IMR-90 (cell line): Measurements from ENCODE around the gene SAMM50. TPM values are rescaled to one million over a fixed set of nuclear protein-coding genes. Genes with fewer than 3 reads are reported as not detected.

ENCODE experiments used
- ATAC-seq: fragments of 200-7000 bp; cut with Tn5 transposase; 2 replicates; pipeline ENCODE4 v1.9.1; 2020; ENCODE audit warnings: low read depth, mild to moderate bottlenecking, moderate library complexity
- BruUV-seq: library from RNA; stranded (reverse); fragments of 400-500 nt; replicated peaks from 2 replicates; lab custom pipeline; 2021; lab: Mats Ljungman, UMichigan
- CTCF ChIA-PET: fragments of 300-600 bp; formaldehyde crosslinking; extraction: SDS; loops from one replicate; lab custom pipeline; 2021; ENCODE audit warnings: antibody characterized with exemption; lab: Yijun Ruan, JAX
- POLR2A ChIA-PET: fragments of 300-600 bp; sonication (Branson Sonifier 250); formaldehyde crosslinking; loops from one replicate; lab custom pipeline; 2022; ENCODE audit warnings: antibody characterized with exemption; ENCODE audit not compliant: unreplicated experiment; lab: Charles Lee
- DNase-seq: peaks from one replicate; pipeline ENCODE4 v3.0.0; 2013
- H2AFZ ChIP-seq: replicated peaks from 2 replicates; pipeline ENCODE3; 2013; ENCODE audit warnings: low read length, mild to moderate bottlenecking; ENCODE audit not compliant: poor library complexity
- H2AK5ac ChIP-seq: 2 replicates; pipeline ENCODE4 v1.6.1; 2013; ENCODE audit warnings: low read depth, low read length, inconsistent platforms
- H2AK9ac ChIP-seq: replicated peaks from 2 replicates; pipeline ENCODE3; 2013; ENCODE audit warnings: mild to moderate bottlenecking, low read depth, low read length, moderate library complexity; ENCODE audit not compliant: poor library complexity
- H2BK120ac ChIP-seq: 2 replicates; pipeline ENCODE4 v1.6.1; 2013; ENCODE audit warnings: low read depth, low read length, inconsistent platforms
- H2BK15ac ChIP-seq: 3 replicates; pipeline ENCODE4 v1.6.1; 2013; ENCODE audit warnings: low read depth, low read length, inconsistent platforms
- H2BK20ac ChIP-seq: 2 replicates; pipeline ENCODE4 v1.6.1; 2013; ENCODE audit warnings: low read depth, mild to moderate bottlenecking, inconsistent platforms, low read length, moderate library complexity
- H2BK5ac ChIP-seq: 2 replicates; pipeline ENCODE4 v1.6.1; 2013; ENCODE audit warnings: mild to moderate bottlenecking, low read depth, low read length, inconsistent platforms; ENCODE audit not compliant: poor library complexity, severe bottlenecking
- H3K14ac ChIP-seq: replicated peaks from 2 replicates; pipeline ENCODE4 v1.6.1; 2013; ENCODE audit warnings: low read depth, low read length, inconsistent platforms
- H3K18ac ChIP-seq: 2 replicates; pipeline ENCODE4 v1.6.1; 2013; ENCODE audit warnings: low read depth, low read length, control low read depth
- H3K23ac ChIP-seq: 2 replicates; pipeline ENCODE4 v1.6.1; 2013; ENCODE audit warnings: low read depth, low read length, inconsistent platforms
- H3K27ac ChIP-seq: 2 replicates; pipeline ENCODE4 v1.5.1; 2013; ENCODE audit warnings: mild to moderate bottlenecking, control low read depth, low read length; ENCODE audit not compliant: insufficient read depth
- H3K27me3 ChIP-seq: 2 replicates; pipeline ENCODE4 v1.6.1; 2013; ENCODE audit warnings: low read length; ENCODE audit not compliant: control insufficient read depth, insufficient read depth
- H3K36me3 ChIP-seq: 2 replicates; pipeline ENCODE4 v1.6.1; 2013; ENCODE audit warnings: low read length, mixed read lengths; ENCODE audit not compliant: control insufficient read depth, insufficient read depth
- H3K4ac ChIP-seq: 2 replicates; pipeline ENCODE4 v1.6.1; 2013; ENCODE audit warnings: low read depth, low read length, inconsistent platforms
- H3K4me1 ChIP-seq: 2 replicates; pipeline ENCODE4 v1.6.1; 2013; ENCODE audit warnings: low read length, mixed read lengths; ENCODE audit not compliant: control insufficient read depth, insufficient read depth
- H3K4me2 ChIP-seq: 2 replicates; pipeline ENCODE4 v1.6.1; 2013; ENCODE audit warnings: low read depth, mild to moderate bottlenecking, control low read depth, low read length, moderate library complexity
- H3K4me3 ChIP-seq: 2 replicates; pipeline ENCODE4 v1.5.1; 2013; ENCODE audit warnings: low read depth, mild to moderate bottlenecking, control low read depth, low read length, moderate library complexity; ENCODE audit not compliant: insufficient read depth
- H3K56ac ChIP-seq: 2 replicates; pipeline ENCODE4 v1.6.1; 2013; ENCODE audit warnings: low read length, inconsistent platforms; ENCODE audit not compliant: insufficient read depth; ENCODE audit errors: extremely low read depth
- H3K79me1 ChIP-seq, 2 experiments: 2 replicates each; pipeline ENCODE4 v1.6.1; 2013; ENCODE audit warnings: low read length in 2 of 2, inconsistent platforms in 1 of 2, low read depth in 1 of 2
- H3K9ac ChIP-seq: 2 replicates; pipeline ENCODE4 v1.6.1; 2013; ENCODE audit warnings: low read depth, low read length, control low read depth
- H3K9me1 ChIP-seq: 2 replicates; pipeline ENCODE4 v1.6.1; 2013; ENCODE audit warnings: low read length, inconsistent platforms; ENCODE audit not compliant: insufficient read depth
- H3K9me3 ChIP-seq: 2 replicates; pipeline ENCODE4 v1.6.1; 2013; ENCODE audit warnings: low read length; ENCODE audit not compliant: control insufficient read depth, insufficient read depth
- H4K20me1 ChIP-seq: 2 replicates; pipeline ENCODE4 v1.6.1; 2013; ENCODE audit warnings: low read length, inconsistent platforms; ENCODE audit not compliant: insufficient read depth
- H4K5ac ChIP-seq: 2 replicates; pipeline ENCODE4 v1.6.1; 2013; ENCODE audit warnings: mild to moderate bottlenecking, low read depth, low read length, control low read depth
- H4K8ac ChIP-seq, 2 experiments: 2 replicates each; pipeline ENCODE4 v1.6.1; 2013; ENCODE audit warnings: low read depth in 2 of 2, low read length in 2 of 2, control low read depth in 1 of 2, inconsistent platforms in 1 of 2
- H4K91ac ChIP-seq: 2 replicates; pipeline ENCODE4 v1.6.1; 2013; ENCODE audit warnings: low read depth, low read length, inconsistent platforms; ENCODE audit not compliant: insufficient read depth
- BHLHE40 ChIP-seq: fragments of 150-350 bp; IDR thresholded peaks from 2 replicates; pipeline ENCODE4 v1.6.1; 2016; ENCODE audit warnings: mild to moderate bottlenecking, low read depth, low read length
- CTCF ChIP-seq: conservative IDR thresholded peaks from 2 replicates; pipeline ENCODE4 v1.5.1; 2012; ENCODE audit warnings: mild to moderate bottlenecking, low read depth, low read length, improper control_type of control experiment
- MAFK ChIP-seq: IDR thresholded peaks from 2 replicates; pipeline ENCODE4 v1.6.1; 2012; ENCODE audit warnings: low read depth, low read length, improper control_type of control experiment
- MAZ ChIP-seq: IDR thresholded peaks from 2 replicates; pipeline ENCODE4 v1.6.1; 2012; ENCODE audit warnings: low read depth, mild to moderate bottlenecking, low read length, improper control_type of control experiment, moderate library complexity, borderline replicate concordance
- MXI1 ChIP-seq: IDR thresholded peaks from 2 replicates; pipeline ENCODE4 v1.6.1; 2012; ENCODE audit warnings: low read depth, mild to moderate bottlenecking, low read length, moderate library complexity, borderline replicate concordance
- NFE2L2 ChIP-seq: fragments of 150-350 bp; IDR thresholded peaks from 2 replicates; pipeline ENCODE4 v1.6.1; 2016; ENCODE audit warnings: low read depth, mild to moderate bottlenecking, low read length
- POLR2A ChIP-seq: IDR thresholded peaks from 2 replicates; pipeline ENCODE4 v1.6.1; 2012; ENCODE audit warnings: mild to moderate bottlenecking, low read depth, low read length
- RAD21 ChIP-seq: IDR thresholded peaks from 2 replicates; pipeline ENCODE4 v1.6.1; 2012; ENCODE audit warnings: low read length, improper control_type of control experiment
- SMC3 ChIP-seq: fragments of 150-350 bp; IDR thresholded peaks from 2 replicates; pipeline ENCODE4 v1.6.1; 2016; ENCODE audit warnings: low read depth, mild to moderate bottlenecking, antibody characterized with exemption, low read length, moderate library complexity
- USF2 ChIP-seq: fragments of 150-350 bp; IDR thresholded peaks from 2 replicates; pipeline ENCODE4 v1.6.1; 2017; ENCODE audit warnings: mild to moderate bottlenecking, antibody characterized with exemption, low read length, low read depth
- WGBS, 2 experiments: methylation state at CpG; one replicate each; pipeline versions ENCODE4 v1.1.5 to v1.1.7; 2013; ENCODE audit warnings: missing lambda C conversion rate in 2 of 2; ENCODE audit not compliant: insufficient read length in 1 of 2; ENCODE audit errors: extremely low coverage in 2 of 2; 5-methylcytosine and 5-hydroxymethylcytosine counted together
- dilution Hi-C: fragments of 300-500 bp; cut with HindIII; formaldehyde crosslinking; loops from one replicate; pipeline ENCODE4 v1.14.3; 2018; ENCODE audit warnings: low sequenced_read_pairs; ENCODE audit not compliant: unreplicated experiment
- in situ Hi-C: fragments of 300-500 bp; cut with MboI; formaldehyde crosslinking; loops from 3 replicates; pipeline ENCODE4 v1.14.3; 2019; ENCODE audit warnings: low sequenced_read_pairs, inconsistent platforms, mixed read lengths
- intact Hi-C: fragments of 100-400 bp; cut with micrococcal nuclease; formaldehyde crosslinking; loops from 2 replicates; pipeline ENCODE4 v1.10.0; 2022
- polyA plus RNA-seq, 3 experiments: library from polyadenylated mRNA; depleted of rRNA; stranded (reverse); fragments of >200 nt; gene quantifications; 2 replicates each; pipeline ENCODE4 v1.2.3, GENCODE V29; 2012; ENCODE audit warnings: low replicate concordance in 1 of 3
- total RNA-seq: library from RNA; depleted of rRNA; stranded (reverse); fragments of >200 nt; gene quantifications from 2 replicates; pipeline ENCODE4 v1.2.3, GENCODE V29; 2012

SAMM50 gene
- total and polyA plus RNA-seq, 2 of the 4 experiments (the other 2 are of a cell fraction) = 40.6 to 43.7 TPM

DNA sequence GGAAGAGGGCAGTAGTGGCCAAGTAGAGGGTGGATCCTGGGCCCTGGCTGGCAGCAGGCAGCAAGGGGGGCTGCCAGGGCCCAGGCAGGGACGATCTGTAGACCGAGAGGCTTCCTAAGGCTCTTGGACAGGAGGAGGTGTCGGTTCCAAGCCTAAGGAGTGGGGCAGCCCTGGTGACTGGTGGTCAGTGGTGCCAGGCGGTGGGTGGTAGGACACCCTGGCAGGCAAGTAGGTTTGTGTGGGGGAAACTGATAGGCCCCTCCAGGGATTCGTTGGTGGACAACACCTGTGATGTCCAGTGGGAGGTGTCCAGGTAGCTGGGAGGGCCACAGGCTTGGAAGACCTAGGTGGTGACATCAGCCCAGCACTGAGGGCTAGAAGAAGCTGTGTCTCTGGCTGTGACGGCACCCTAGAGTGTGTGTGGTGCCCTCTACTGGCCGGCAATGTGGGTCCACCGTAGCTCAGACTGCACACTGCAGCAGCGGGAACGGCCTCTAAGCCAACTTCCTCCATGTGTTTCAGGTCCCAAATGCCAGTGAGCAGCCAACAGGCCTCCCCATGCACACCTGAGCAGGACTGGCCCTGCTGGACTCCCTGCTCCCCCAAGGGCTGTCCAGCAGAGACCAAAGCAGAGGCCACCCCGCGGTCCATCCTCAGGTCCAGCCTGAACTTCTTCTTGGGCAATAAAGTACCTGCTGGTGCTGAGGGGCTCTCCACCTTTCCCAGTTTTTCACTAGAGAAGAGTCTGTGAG lies 9.4 kb upstream of the SAMM50 start:
- BruUV-seq = no TSS peak
- intact Hi-C loops (loop anchor here (2.0 to 5.0 kb wide), 4 partner anchors 44 to 557 kb away; no protein-coding TSS in a partner anchor), in situ Hi-C loops (no loop called here), dilution Hi-C loops (no loop called here)
- Histone ChIP-seq H3K4me1 (no peaks in the 10 kb centered on the region), H3K4me3 (no peak overlapping the region), H2BK5ac (no peak overlapping the region), H2AFZ (peak overlapping the region; percentile 79), H3K56ac (no peak overlapping the region), H4K91ac (no peak overlapping the region), H3K4me2 (no peak overlapping the region), H3K9me1 (no peaks in the 10 kb centered on the region), H4K20me1 (no peaks in the 10 kb centered on the region), H3K36me3 (peaks cover 10% of the 10 kb centered on the region), H2BK15ac (no peak overlapping the region), H3K18ac (no peak overlapping the region), H3K4ac (no peak overlapping the region), H3K79me1 (no peaks in the 10 kb centered on the region), H4K8ac (no peak overlapping the region), H3K9me3 (no peaks in the 10 kb centered on the region), H3K9ac (no peak overlapping the region), H3K27me3 (no peaks in the 10 kb centered on the region), H3K14ac (no peak overlapping the region), H3K27ac (no peak overlapping the region), H3K23ac (no peak overlapping the region), H2AK5ac (no peak overlapping the region), H2BK120ac (no peak overlapping the region), H4K5ac (no peak overlapping the region), H2BK20ac (no peak overlapping the region), H2AK9ac (peak overlapping the region; percentile 84)
- POLR2A ChIA-PET = no interaction called here
- WGBS, 2 experiments = 49% methylated on average over 7 of the region's 12 CpGs; no CpG with 5 or more reads in 1 of the 2 experiments
- ATAC-seq (peak; percentile 100), DNase-seq (peak; percentile 59)
- CTCF ChIA-PET = interaction anchor here (0.6 to 1.9 kb wide), 12 partner anchors 9 to 120 kb away, joined by 3 to 7 read pairs (median 4); partner anchors contain the start of gene SAMM50
- TF ChIP-seq USF2 (no peak), CTCF (peak; percentile 79), RAD21 (peak; percentile 72), MAZ (0 out of 2 replicates have a peak, but pooled peaks have one; percentile 23), BHLHE40 (no peak), MXI1 (no peak), POLR2A (no peak), MAFK (no peak), NFE2L2 (no peak), SMC3 (peak; percentile 67)
